ENCODE measurements around the gene KRTAP10-12. TPM values are rescaled to one million over a fixed set of nuclear protein-coding genes. Genes with fewer than 3 reads are reported as not detected.
A peak's percentile ranks its signal among the peaks of the same experiment; 100 is the strongest.

Gene KRTAP10-12
- total and polyA plus RNA-seq, 2 of the 13 experiments (the other 11 are each of a cell fraction or from before 2014, with no cell fraction given), result not detected

DNA sequence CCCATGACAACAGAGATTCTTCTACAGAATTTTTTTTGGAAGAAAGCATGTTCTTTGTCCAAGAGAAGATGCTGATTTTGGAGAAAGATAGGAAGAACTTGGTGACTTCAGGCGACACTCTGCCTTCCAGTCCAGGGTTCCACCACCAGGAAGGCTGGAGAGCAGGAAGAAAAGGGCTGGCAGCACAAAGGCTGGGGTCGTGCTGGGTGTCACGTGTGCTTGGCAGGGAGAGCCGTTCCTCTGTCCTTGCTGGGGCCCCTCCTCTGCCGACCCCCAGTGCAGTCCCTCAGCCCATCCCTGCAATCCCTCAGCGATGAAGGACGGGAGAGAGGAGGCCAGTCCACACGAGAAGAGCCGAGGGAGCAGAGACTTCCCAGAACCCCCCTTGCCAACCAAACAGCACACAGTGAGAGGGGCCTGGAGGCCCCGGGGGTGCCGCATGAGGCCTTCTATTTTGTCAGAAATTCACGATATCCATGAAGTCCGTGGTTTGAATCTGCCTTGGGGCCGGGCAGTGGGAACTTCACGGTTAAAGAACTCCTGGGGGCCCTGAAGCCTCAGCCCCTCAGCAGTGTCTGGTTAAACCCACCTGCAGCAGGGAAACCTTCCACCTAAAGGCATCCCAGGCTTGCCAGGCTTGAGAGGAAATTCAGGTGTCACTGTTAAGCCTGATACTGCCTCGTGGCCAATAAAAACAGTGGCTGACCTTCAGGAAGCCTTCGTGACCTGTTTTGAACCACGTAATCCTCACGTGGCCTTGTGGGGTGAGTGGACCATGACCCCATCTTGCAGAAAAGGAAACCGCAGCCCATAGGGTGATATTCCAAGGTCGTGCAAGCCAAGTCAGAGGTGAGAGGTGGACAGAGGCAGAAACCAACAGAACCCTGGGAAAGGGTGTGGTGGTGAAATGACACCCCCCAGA is 3.4 kb downstream of the KRTAP10-12 start (continued):
- TF ChIP-seq, protein P1, sequence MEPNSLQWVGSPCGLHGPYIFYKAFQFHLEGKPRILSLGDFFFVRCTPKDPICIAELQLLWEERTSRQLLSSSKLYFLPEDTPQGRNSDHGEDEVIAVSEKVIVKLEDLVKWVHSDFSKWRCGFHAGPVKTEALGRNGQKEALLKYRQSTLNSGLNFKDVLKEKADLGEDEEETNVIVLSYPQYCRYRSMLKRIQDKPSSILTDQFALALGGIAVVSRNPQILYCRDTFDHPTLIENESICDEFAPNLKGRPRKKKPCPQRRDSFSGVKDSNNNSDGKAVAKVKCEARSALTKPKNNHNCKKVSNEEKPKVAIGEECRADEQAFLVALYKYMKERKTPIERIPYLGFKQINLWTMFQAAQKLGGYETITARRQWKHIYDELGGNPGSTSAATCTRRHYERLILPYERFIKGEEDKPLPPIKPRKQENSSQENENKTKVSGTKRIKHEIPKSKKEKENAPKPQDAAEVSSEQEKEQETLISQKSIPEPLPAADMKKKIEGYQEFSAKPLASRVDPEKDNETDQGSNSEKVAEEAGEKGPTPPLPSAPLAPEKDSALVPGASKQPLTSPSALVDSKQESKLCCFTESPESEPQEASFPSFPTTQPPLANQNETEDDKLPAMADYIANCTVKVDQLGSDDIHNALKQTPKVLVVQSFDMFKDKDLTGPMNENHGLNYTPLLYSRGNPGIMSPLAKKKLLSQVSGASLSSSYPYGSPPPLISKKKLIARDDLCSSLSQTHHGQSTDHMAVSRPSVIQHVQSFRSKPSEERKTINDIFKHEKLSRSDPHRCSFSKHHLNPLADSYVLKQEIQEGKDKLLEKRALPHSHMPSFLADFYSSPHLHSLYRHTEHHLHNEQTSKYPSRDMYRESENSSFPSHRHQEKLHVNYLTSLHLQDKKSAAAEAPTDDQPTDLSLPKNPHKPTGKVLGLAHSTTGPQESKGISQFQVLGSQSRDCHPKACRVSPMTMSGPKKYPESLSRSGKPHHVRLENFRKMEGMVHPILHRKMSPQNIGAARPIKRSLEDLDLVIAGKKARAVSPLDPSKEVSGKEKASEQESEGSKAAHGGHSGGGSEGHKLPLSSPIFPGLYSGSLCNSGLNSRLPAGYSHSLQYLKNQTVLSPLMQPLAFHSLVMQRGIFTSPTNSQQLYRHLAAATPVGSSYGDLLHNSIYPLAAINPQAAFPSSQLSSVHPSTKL (CRISPR knock-in tag; IDR thresholded peaks at IDR 0.05), result peak; percentile 94
- TF ChIP-seq, protein P2, sequence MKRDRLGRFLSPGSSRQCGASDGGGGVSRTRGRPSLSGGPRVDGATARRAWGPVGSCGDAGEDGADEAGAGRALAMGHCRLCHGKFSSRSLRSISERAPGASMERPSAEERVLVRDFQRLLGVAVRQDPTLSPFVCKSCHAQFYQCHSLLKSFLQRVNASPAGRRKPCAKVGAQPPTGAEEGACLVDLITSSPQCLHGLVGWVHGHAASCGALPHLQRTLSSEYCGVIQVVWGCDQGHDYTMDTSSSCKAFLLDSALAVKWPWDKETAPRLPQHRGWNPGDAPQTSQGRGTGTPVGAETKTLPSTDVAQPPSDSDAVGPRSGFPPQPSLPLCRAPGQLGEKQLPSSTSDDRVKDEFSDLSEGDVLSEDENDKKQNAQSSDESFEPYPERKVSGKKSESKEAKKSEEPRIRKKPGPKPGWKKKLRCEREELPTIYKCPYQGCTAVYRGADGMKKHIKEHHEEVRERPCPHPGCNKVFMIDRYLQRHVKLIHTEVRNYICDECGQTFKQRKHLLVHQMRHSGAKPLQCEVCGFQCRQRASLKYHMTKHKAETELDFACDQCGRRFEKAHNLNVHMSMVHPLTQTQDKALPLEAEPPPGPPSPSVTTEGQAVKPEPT (CRISPR knock-in tag; IDR thresholded peaks at IDR 0.05; ENCODE audit: low read depth), result 0 out of 2 replicates have a peak, but pooled peaks have one; percentile 57
- TF ChIP-seq, protein P3, sequence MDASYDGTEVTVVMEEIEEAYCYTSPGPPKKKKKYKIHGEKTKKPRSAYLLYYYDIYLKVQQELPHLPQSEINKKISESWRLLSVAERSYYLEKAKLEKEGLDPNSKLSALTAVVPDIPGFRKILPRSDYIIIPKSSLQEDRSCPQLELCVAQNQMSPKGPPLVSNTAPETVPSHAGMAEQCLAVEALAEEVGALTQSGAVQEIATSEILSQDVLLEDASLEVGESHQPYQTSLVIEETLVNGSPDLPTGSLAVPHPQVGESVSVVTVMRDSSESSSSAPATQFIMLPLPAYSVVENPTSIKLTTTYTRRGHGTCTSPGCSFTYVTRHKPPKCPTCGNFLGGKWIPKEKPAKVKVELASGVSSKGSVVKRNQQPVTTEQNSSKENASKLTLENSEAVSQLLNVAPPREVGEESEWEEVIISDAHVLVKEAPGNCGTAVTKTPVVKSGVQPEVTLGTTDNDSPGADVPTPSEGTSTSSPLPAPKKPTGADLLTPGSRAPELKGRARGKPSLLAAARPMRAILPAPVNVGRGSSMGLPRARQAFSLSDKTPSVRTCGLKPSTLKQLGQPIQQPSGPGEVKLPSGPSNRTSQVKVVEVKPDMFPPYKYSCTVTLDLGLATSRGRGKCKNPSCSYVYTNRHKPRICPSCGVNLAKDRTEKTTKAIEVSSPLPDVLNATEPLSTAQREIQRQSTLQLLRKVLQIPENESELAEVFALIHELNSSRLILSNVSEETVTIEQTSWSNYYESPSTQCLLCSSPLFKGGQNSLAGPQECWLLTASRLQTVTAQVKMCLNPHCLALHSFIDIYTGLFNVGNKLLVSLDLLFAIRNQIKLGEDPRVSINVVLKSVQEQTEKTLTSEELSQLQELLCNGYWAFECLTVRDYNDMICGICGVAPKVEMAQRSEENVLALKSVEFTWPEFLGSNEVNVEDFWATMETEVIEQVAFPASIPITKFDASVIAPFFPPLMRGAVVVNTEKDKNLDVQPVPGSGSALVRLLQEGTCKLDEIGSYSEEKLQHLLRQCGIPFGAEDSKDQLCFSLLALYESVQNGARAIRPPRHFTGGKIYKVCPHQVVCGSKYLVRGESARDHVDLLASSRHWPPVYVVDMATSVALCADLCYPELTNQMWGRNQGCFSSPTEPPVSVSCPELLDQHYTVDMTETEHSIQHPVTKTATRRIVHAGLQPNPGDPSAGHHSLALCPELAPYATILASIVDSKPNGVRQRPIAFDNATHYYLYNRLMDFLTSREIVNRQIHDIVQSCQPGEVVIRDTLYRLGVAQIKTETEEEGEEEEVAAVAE (CRISPR knock-in tag; IDR thresholded peaks at IDR 0.05; ENCODE audit: borderline replicate concordance), result no peak
- TF ChIP-seq ZNF772 (CRISPR knock-in tag; IDR thresholded peaks at IDR 0.05) (peak; percentile 57; the same call in 1 of the 2 replicates), RARA (CRISPR knock-in tag; IDR thresholded peaks at IDR 0.05) (peak; percentile 95), GFI1 (CRISPR knock-in tag; IDR thresholded peaks at IDR 0.05; ENCODE audit: borderline replicate concordance) (no peak), SRSF4 (IDR thresholded peaks at IDR 0.05; ENCODE audit: low read depth, low read length, poor library complexity, severe bottlenecking) (no peak), IRX3 (CRISPR knock-in tag; IDR thresholded peaks at IDR 0.05; ENCODE audit: borderline replicate concordance, low read depth) (no peak), EP300 (IDR thresholded peaks at IDR 0.05; ENCODE audit: low read depth in 2 of 2, low read length in 2 of 2) (peak in 1 of 2 experiments; percentile 75; a peak in 2 of 4 replicates), EP300 (CRISPR knock-in tag; IDR thresholded peaks at IDR 0.05; ENCODE audit: borderline replicate concordance) (no peak)
